UCSD-AML1 (cell line): Measurements from ENCODE around the gene RAD51D.
"Not testable (repeated sequence)": the region's sequence is repeated elsewhere in the genome, so short reads cannot be mapped to it uniquely, and the experiment has no call there.

Experiments
- DNase-seq: peaks from one replicate; lab custom pipeline; 2025; ENCODE audit not compliant: unreplicated experiment; lab: John Stamatoyannopoulos, UW

The RAD51D gene

DNA sequence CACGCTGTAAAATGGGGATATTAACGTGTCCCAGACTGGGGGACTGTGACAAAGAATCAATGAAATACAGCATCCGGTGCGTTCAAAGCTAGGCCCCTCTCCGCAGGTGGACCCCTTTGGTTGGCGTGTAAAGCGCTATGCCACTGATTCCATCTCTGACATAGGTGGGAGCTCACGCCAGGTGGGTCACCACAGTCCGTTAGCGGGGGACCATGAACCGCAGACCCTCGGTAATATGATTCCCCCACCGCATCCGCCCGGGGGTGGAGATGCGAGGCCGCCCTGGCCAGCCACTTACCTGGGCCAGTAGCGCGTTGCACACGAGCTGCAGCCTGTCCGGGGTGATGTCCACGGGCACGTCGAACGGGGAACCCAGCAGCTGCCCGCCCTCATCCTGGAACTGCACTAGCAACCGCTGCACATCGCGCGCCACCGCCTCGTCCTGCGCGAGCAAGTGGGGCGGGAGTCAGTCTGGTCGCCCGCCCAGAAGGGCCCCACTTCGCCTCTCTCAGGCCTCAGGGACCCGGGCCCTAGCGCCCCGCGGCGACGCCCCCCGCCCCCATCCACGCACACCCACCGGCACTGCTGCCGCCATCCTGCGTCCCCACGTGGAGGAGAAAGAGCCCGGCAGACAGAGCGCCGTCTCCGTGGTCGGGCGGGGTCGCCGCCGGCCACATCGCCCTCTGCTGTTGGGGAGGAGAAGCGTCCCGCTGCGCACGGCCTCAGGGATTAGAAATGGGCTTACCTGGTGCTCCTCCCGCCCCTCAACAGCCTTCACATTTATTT, 22.2 kb upstream of the RAD51D start, which contains the start of gene NLE1:
Gene NLE1, minus strand, starts transcription at position 623 of the 786 bp plus-strand sequence. Its CDS starts 28 bp downstream, at position 595.
- DNase-seq, result peak; percentile 81

DNA sequence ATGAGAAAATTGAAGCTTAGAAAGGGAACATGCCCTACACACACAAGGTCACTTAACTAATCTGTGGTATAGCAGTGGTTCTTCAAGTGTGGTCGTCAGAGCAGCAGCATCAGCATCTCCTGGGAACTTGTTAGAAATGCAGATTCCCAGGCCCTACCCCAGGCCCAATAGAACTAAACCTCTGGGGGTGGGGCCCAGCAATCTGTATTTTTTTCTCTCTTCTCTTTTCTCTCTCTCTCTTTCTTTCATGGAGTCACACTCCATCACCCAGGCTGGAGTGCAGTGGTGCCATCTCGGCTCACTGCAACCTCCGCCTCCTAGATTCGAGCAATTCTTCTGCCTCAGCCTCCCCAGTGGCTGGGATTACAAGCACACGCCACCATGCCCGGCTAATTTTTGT, 18.6 kb upstream of the RAD51D start:
- no peak for DNase-seq

DNA sequence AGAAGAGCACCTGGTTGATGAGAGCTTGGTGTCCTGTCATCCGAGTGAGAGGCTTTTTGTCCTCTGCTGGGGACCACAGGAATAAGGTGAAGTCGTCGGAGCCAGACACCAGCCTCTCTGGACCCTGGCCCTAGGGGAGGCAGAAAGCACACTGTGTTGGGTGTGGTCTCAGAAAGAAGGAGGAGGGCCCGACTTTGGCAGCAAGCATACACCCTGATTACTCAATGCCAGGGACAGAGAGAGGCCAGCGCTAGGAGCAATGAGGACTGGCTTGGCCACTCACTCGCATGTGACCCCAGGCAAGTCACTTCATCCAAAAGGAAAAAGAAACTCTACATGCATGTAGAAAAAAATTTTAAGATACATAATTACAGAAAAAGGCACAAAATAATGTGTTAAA, 15.7 kb upstream of the RAD51D start:
- DNase-seq, result no peak

DNA sequence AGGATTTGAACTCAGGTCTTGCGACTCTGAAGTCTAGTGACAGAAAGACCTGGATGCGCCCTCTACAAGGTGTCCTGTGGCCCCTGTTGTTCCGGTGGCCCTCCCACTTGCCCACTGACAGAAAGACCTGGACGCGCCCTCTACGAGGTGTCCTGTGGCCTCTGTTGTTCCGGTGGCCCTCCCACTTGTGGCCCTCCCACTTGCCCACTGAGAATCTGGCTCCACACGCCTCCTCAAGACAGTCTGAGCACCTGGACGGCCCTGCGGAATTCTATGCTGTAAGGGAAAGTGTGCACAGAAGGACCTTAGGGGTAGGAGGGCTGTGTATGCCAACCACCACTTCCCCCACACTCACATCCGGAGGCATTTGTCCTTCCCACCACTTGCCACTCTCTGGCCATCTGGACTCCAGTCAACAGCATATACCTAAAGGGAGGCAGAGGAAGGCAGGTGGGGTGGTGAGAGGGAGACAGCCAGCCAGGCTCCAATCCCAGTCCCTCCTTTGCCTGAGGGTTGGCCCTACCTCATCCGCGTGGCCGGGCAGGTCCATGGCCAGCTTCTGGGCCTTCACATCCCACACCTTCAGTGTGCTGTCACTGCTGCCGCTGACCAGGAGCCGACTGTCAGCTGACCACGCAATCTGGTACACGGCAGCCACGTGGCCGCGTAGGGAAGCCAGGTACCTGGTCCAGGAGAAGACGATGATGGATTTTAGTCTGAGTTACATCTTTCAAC, 13.3 kb upstream of the RAD51D start:
- DNase-seq, result no peak

DNA sequence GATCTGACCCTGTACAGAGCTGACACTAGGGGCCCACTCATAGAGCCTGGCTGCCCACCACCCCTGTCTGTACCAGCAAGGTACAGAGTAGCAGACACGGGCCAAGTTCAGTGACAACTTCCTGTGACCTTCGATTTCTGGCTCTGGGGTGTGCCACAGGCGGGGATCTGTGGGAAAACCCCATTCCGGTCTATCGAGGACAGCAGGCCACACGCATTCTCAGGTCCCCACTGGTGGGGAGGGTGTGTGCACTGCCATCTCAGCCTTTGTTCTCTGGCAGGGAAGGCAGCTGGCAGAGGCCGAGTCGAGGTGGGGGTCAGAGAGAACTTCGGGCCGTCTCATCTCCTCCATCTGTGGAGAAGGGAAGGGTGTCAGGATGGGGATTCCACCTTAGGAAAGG, 12.4 kb upstream of the RAD51D start:
- DNase-seq, result no peak

DNA sequence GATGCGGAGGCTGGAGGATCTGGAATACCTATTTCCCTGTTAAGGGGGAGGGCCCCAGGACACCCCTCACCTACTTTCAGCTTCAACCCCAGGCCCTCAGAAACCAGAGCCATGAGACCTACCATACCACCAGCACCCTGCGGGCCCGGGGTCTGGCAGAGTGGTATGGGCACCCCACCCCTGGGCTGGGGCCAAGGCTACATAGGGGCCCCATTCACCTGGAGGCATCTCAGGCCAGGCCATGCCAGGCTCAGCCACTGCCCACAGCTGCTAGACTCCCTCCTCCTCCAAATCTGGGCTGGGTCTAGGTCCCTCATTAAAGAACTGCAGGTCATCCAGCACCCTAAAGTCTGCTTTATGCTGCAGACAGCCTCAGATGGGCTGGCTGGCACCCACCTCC, 10.7 kb upstream of the RAD51D start:
- no peak for DNase-seq

DNA sequence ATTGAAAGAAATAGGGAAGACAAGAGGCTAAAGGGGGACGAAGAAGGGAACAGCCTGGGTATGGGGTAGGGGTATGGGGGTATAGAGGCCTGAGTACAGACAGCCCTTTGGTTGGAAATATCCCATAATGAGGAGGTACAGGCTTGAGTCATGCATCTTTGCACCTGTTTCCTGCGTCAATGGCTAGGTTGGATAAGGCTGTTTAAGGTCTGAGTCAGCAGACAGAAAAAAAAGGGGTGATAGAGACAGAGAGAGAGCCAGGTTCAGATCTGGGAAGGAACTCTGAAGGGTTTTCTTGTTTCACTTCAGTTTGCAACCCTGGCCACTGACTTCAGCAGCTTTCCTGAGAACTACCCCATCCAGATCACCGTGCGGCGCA, 10.3 kb upstream of the RAD51D start:
- no peak for DNase-seq

DNA sequence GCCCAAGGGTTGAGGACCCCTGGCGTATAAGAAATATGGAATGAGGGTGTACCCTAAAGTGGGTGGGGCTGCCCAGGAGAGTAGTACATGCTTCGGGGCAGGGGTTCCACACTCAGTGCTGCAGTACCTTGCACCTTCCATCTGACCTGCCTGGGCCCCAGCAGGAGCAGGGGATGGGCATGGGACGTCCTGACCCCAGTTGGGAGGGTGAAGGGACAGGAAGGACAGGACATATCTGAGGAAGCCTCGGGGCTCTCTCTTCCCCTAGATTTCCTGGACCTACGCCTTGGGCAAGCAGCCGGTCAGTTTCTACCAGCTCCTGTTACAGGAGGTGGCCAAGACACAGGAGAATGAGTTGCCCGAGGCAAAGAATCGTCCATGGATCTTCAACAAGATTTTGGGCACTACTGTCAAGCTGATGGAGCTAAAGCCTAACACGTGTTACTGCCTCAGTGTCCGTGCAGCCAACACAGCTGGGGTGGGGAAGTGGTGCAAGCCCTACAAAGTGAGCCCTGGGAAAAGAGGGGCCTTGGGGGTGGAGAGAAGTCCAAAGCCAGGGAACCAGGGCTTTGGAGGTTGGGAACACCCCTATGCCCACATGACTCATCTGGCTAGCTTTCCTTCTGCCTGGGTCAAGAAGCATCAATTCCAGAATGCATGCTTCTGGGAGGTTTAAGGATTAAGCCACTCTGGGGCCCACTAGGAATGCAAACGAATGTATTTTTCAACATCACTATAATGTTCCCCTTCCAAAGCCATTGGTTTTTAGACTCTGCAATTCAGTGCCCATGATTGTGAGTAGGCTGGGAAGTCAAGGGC, 9.7 kb upstream of the RAD51D start:
- DNase-seq, result no peak

DNA sequence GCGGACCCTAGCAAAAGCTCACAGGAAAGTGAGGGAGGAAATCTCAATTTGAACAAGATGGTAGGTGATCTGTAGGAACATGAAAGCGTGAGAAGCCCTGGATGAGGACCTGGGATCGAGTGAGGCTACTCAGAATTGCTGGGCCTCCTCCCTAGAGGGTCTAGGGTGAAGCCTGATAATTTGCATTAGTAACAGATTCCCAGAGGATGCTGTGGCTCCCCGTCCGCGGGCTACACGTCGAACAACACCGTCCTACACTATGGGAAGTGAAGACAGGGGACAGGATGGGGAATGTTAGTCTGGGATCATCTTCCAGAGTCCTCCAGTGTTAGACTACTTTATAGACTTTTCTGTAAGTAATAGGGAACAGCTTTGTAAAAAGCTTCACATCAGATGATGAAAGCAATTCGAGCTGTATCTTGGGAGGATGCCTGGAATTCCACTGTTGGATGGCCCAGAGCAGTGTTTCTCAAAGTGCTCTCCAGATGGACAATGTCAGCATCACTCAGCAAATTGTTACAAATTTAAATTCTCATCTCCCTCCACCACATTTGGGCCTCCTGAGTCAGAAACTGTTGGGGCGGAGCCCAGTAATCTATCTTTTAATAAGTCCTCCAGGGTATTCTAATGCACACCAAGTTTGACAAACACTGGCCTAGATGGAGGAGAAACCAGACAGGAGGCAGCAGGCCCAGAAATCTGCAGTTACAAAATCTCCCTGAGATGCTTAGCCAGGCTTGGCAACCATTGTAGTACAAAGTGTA, 8.3 kb upstream of the RAD51D start:
- no peak for DNase-seq

DNA sequence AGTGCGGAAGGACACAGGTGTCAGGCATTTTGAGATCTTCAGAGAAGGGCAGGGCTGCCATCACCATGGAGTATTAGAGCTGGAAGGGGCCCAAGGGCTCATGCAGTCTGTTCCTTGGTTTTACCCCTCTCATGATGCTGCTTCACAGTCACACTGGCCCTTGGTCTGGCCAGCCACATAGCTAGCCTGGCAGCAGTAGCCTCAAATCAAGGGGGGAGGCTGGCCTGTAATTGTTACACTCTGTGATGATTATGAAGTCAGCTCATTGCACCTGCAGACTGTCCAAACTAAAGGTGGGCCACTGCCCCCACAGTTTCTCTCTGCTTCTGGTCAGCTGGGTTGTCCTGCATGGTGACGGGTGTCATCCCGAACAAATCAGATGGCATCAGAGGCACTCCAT, 1.7 kb upstream of the RAD51D start, which contains the start of gene FNDC8:
Gene FNDC8, plus strand, starts transcription at position 301 of the 400 bp plus-strand sequence. Its CDS starts 79 bp downstream, at position 380.
- DNase-seq, result no peak

DNA sequence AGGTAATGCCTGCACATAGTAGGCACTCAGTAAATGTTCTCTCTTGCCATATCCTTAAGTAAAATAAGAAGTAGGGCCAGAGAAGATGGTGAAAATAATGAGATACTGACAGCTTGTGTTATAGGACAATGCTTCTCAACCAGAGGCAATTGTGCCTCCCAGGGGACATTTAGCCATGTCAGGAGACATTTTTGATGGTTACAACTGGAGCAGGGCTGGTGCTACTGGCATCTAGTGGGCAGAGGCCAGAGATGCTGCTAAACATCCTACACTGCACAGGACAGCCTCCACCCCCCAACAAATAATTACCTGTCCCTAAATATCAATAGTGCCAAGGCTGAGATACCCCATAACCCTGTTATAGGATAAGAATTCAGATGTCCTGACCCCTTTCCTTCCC, 1.7 kb downstream of the RAD51D start:
- DNase-seq, result peak; percentile 26

DNA sequence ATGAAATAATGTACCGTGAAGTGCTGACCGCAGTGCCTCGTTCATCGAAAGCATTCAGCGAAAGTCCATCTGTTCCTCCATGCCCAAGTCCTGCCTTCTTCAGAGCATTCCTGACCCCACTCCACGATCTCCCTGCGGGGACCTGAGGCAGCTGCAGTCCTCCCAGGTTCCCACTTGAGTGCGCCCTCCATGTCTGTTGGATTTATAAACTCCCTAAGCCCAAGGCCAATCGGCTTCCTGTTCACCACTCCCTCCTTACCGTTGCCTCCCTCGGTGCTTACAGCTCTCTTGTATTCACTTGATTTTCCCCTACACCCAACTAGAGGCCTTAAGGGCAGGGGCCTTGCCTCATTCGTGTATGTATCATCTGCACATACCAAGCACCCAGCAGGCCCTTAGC, 2.8 kb downstream of the RAD51D start:
- no peak for DNase-seq

DNA sequence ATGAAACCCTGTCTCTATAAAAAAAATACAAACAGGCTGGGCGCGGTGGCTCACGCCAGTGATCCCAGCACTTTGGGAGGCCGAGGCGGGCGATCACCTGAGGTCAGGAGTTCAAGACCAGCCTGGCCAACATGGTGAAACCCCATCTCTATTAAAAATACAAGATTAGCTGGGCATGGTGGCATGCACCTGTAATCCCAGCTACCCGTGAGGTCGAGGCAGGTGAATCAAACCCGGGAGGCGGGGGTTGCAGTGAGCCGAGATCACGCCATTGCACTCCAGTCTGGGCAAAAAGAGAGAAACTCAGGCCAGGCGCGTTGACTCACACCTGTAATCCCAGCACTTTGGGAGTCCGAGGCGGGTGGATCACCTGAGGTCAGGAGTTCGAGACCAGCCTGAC, 8.9 kb downstream of the RAD51D start:
- not testable (repeated sequence) for DNase-seq

DNA sequence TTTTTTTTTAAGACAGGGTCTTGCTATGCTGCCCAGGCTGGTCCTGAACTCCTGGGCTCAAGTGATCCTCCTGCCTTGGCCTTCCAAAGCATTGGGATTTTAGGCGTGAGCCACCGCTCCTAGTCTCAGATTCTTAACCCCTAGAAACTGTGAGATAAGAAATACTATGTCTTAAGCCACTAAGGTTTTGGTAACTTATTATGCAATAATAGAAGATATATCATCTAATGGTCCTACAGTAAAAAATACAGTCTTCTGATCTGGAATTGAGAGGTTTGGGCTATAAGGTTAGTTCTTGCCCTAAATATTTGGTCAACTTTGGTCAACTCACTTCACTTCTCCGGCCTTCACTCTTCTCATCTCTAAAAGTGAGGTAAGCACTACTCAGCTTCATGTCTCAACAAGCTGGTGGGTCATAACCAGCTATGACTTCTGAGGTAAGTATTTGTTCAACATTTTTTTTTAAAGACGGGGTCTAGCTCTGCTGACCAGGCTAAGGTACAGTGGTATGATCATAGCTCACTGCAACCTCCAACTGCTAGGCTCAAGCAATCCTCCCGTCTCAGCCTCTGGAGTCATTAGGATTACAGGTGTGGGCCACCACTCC, 14.7 kb downstream of the RAD51D start:
- no peak for DNase-seq

DNA sequence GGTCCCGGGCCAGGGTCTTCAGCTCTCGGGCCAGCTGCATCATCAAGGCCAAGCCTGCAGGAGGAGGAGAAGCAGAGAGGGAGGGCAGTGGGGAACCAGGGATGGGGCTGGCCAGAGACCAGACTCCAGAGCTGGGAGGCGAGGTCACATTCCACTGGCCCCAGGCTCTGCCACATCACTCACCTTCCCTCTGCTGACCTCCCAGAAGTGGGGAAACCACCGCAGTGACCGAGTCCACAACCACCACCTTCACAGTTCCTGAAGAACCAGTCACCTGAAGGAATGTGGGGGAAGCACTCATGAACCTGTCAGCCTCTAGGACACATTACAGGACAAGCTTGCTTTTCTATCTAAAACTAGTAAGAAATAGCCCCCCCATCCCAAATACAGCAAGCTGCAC, 16.4 kb downstream of the RAD51D start:
- no peak for DNase-seq

DNA sequence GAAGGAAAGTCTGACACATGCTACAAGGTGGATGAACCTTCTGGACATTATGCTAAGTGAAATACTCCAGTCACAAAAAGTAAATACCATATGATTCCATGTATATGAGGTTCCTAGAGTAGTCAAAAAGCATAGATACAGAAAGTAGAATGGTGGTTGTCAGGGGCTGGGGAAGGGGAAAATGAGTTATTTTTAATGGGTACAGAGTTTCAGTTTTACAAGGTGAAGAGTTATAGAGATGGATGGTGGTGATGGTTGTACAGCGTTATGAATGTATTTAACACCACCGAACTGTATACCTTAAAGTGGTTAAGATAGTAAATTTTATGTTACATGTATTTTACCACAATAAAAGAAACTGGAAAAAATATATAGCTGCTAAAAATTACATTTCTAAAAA, 17.9 kb downstream of the RAD51D start:
- DNase-seq, result no peak

DNA sequence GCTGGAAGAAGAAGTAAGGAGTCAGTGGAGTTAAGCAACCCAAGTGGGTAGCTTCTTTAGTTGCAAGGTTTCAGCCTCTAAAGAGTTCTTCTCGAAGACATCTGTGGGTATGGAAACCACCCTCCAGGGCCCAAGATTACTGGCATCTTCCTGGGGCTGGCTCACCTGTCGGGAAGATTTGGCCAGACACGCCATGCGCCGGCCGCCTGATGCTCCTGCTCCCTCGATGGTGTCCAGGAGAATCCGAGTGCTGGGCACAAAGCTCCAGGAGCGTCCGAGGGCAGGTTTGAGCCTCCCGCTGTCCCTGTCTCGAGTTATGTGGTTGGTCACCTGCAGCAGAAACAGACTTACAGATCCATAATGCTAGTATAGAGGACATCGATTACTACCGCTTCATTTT, 18.6 kb downstream of the RAD51D start:
- no peak for DNase-seq

DNA sequence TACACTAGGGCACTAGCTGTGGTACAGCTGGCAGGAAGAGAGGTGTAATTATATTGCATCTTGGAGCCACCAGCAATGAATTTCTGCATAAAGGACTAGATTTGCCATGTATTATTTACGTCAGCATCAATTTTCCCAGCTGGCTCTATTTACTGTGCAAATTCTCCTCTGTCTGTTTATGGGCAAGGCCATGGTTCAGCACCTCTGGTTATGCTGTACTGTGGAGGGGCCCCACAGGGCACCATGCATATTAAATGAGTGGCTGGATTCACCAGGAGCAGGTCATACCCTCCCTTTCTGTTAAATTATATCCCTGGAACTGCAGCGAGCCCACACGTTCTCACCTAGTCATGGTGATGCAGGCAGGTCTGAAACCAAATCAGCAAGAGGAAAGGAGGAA, 19.8 kb downstream of the RAD51D start:
- no peak for DNase-seq

DNA sequence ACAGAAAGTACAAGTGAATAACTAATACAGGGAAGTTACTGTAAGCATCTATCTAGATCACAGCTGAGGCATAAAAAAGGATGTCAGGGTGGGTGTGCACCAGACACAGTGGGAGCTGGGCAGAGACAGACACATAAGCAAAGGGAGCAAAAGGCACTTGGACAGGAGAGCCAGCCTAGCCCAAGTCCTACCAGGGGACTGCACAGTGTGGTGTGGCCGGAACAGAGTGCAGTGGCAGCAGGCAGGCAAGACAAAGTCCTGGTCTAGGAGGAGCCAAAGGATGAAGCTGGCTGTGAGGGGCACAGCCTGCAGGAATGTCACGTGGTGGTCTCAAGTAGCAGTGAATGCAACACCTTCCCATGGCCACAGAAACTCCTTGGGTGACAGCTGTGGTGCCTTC, 21.9 kb downstream of the RAD51D start:
- no peak for DNase-seq

DNA sequence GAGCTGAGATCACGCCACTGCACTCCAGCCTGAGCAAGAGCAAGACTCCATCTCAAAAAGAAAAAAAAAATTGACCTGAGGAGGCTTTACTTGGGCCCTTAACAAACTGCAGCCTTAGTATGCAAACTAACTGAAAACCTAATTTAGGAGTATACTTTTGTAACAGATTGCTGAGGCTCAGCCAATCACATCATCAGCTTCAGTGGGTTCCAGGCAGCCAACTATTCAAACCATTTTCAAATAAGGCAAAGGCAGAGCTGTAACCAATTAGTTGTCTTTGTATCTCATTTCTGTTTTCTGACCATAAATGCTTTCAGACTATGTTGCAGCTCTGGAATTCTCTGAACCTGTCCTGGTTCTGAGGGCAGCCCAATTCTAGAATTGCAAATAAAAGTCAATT, 23.9 kb downstream of the RAD51D start:
- no peak for DNase-seq
